Subcutaneous adipose tissue (tissue), 4 donors: ENCODE measurements around the gene TOM1. TPM values are rescaled to one million over a fixed set of nuclear protein-coding genes. Genes with fewer than 3 reads are reported as not detected.

ENCODE experiments used
- total RNA-seq, 4 donors: library from RNA; depleted of rRNA; stranded (reverse); fragments of >200 nt; gene quantifications; one replicate each; pipeline ENCODE4 v1.1.0, GENCODE V29; 2016
- TF ChIP-seq, protein P1 (sequence below): fragments of 450-650 bp; IDR thresholded peaks from one replicate; pipeline ENCODE4 v1.5.1; 2016; ENCODE audit warnings: low read depth, mild to moderate bottlenecking, control low read depth, antibody characterized with exemption, moderate library complexity

The TOM1 gene
- total RNA-seq, result 10 to 100 TPM; 54.5 to 94.4 (median 76.9) TPM

DNA sequence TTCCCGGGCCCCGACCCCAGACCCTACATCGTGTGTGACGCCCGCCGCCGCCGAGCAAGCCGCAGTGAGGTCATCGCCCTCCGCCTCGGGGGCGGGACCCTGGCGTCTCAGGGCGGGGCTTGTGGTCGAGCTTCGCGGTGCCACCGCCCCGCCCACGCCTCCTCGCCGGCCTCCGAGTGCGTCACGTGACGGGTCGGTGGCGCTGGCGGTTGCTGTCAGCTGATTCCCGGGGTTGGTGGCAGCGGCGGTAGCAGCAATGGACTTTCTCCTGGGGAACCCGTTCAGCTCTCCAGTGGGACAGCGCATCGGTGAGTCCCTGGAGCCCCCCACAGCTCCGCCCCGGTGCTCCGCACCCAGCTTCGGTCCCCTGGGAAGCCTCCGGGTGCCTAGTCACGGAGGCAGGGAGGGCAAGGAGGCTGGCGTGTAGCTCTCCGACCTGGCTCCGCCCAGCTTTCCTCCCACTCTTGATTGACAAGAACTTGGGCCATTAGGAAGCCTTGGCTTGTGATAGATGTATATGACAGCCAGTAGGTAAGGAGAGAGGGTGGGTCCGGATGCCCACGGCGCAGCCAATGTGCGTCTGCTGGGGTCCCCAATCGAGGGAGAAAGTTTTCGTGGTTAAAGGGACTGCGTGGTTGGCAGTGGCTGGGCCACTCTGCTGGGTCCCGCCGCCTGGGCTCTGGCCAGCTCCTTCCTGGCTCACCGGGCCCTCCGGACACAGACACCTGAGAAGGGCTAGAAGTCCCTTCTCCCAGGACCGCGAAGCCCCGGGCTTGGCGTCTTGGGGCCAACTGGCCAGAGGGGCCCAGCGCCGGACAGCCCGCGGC is at the start of gene TOM1:
TSS of gene TOM1 (plus strand) at position 222 of the 827 bp plus-strand sequence. CDS start at position 257, 35 bp downstream.
- TF ChIP-seq, protein P1, sequence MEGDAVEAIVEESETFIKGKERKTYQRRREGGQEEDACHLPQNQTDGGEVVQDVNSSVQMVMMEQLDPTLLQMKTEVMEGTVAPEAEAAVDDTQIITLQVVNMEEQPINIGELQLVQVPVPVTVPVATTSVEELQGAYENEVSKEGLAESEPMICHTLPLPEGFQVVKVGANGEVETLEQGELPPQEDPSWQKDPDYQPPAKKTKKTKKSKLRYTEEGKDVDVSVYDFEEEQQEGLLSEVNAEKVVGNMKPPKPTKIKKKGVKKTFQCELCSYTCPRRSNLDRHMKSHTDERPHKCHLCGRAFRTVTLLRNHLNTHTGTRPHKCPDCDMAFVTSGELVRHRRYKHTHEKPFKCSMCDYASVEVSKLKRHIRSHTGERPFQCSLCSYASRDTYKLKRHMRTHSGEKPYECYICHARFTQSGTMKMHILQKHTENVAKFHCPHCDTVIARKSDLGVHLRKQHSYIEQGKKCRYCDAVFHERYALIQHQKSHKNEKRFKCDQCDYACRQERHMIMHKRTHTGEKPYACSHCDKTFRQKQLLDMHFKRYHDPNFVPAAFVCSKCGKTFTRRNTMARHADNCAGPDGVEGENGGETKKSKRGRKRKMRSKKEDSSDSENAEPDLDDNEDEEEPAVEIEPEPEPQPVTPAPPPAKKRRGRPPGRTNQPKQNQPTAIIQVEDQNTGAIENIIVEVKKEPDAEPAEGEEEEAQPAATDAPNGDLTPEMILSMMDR, result no peak

GRCh38 chr22:35250156-35250555 is 49.5 kb upstream of the TOM1 start:
- TF ChIP-seq, protein P1, result no peak

DNA sequence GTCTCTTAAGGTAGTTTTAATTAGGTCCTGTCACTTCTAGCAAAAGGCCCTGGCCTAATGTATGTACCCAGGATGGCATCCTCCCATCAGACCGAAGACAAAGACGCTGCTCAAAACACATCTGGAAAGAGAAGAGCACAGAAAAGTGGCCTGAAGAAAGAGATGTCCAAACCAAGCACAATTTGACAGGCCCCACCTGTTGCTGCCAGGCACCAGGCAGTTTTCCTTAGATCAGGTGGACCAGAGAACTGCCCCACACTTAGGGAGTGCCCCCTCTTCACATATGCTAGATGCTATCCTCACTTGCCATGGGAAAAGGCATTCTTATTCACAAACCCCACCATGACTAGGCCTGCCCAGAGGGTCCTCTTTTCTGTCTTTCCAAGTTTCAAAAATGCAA is 45.7 kb upstream of the TOM1 start:
- TF ChIP-seq, protein P1, result no peak

DNA sequence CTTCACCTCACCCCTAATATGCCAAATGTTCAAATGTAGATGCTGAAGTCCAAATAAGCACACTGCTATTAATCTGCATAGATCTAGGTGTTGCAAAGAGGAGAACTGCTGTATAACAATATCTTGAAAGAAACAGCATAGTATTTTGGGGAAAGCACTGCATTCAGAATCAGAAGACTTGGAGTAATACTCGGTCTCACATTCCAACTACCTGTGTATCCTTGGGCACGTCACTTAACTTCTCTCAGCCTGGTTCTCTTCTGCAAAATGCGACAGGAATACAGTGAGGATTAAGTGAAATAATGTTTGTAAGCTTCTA is 42.7 kb upstream of the TOM1 start:
- TF ChIP-seq, protein P1, result no peak

DNA sequence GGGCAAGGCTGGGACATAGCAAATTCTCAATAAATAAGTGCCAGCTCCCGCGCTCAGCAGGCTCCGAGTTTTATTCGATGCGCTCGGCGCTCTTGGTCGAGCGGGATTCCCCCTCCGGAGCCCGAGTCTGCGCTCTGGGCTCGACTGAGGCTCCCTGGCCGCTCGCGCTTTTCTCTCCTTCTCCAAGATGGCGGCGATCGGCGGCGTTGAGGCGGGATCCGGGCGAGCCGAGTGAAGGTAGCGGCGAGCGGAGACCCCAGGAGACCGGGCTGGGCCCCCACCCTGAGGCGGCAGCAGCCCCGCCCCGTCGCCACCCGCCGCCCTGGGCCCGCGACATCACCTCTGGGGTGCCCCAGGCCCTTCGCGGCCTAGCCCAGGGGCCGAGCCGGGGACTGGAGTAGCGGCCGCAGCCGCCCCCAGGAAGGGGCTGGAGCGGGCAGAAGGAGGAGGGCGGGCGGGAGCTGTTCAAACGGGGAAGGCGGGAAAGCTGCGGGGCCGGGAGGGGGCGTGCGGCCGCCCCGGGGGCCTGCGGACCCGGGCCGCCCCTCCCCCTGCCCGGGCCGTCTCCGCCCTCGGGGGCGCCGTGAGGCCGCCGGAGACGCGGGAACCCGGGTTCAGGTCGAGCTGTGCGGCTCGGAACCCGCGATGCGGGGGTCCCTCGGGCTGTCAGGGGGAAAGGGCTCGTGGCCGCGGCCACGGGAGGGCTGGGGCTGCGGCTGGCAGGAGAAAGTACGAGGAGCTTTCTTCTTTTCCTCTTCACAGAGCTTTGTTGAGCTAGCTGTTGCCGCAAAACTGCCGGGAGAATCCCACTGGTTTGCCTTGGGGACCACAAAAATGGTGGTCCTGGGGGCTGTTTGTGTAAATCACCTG is 42.1 kb upstream of the TOM1 start, which contains the start of gene HMGXB4:
TSS of gene HMGXB4 (plus strand) at position 173 of the 870 bp plus-strand sequence. CDS start 4,898 bp downstream, outside the sequence.
- TF ChIP-seq, protein P1, result no peak

GRCh38 chr22:35258191-35258988 is 41.3 kb upstream of the TOM1 start:
- TF ChIP-seq, protein P1, result no peak
